Measurements from ENCODE around the gene PSMB2.
"Not testable (repeated sequence)": the region's sequence is repeated elsewhere in the genome, so short reads cannot be mapped to it uniquely, and the experiment has no call there.

PSMB2 gene

GRCh38 chr1:35594005-35594760, 47.1 kb downstream of the PSMB2 start:
- DNase-seq (ENCODE audit: low read depth in 3 of 3, low spot score in 1 of 3), result no peak

- no peak for DNase-seq (ENCODE audit: low read depth in 3 of 3, low spot score in 1 of 3)
These were observed 48.1 kb downstream of the PSMB2 start for GRCh38 chr1:35592991-35593769.

GRCh38 chr1:35591211-35591610, 50.1 kb downstream of the PSMB2 start:
- no peak for DNase-seq (ENCODE audit: low read depth in 3 of 3, low spot score in 1 of 3)

GRCh38 chr1:35590476-35591040, 50.8 kb downstream of the PSMB2 start:
- DNase-seq (ENCODE audit: low read depth in 3 of 3, low spot score in 1 of 3), result no peak

GRCh38 chr1:35589516-35590427, 51.6 kb downstream of the PSMB2 start:
- no peak for DNase-seq (ENCODE audit: low read depth in 3 of 3, low spot score in 1 of 3)

GRCh38 chr1:35588197-35588910, 53.0 kb downstream of the PSMB2 start:
- no peak for DNase-seq (ENCODE audit: low read depth in 3 of 3, low spot score in 1 of 3)

- no peak for DNase-seq (ENCODE audit: low read depth in 3 of 3, low spot score in 1 of 3)
These were observed 53.6 kb downstream of the PSMB2 start for GRCh38 chr1:35587736-35588135.

- DNase-seq (ENCODE audit: low read depth in 3 of 3, low spot score in 1 of 3), result no peak
These were observed 54.5 kb downstream of the PSMB2 start for GRCh38 chr1:35586808-35587207.

- not testable (repeated sequence) for DNase-seq (ENCODE audit: low read depth in 3 of 3, low spot score in 1 of 3)
These were observed 55.5 kb downstream of the PSMB2 start for GRCh38 chr1:35585805-35586204.

GRCh38 chr1:35585281-35585680, 56.0 kb downstream of the PSMB2 start:
- no peak for DNase-seq (ENCODE audit: low read depth in 3 of 3, low spot score in 1 of 3)

- DNase-seq (ENCODE audit: low read depth in 3 of 3, low spot score in 1 of 3), result not testable (repeated sequence)
These were observed 59.7 kb downstream of the PSMB2 start for GRCh38 chr1:35581621-35582020.

GRCh38 chr1:35580949-35581388, 60.4 kb downstream of the PSMB2 start:
- no peak for DNase-seq (ENCODE audit: low read depth in 3 of 3, low spot score in 1 of 3)

GRCh38 chr1:35577071-35577998, 64.0 kb downstream of the PSMB2 start:
- peak in 2 of 3 donors; percentile 17 to 32 for DNase-seq (ENCODE audit: low read depth in 3 of 3, low spot score in 1 of 3)

- not testable (repeated sequence) for DNase-seq (ENCODE audit: low read depth in 3 of 3, low spot score in 1 of 3)
These were observed 64.6 kb downstream of the PSMB2 start for GRCh38 chr1:35576766-35577070.

- no peak for DNase-seq (ENCODE audit: low read depth in 3 of 3, low spot score in 1 of 3)
These were observed 65.1 kb downstream of the PSMB2 start for GRCh38 chr1:35576061-35576765.

- no peak for DNase-seq (ENCODE audit: low read depth in 3 of 3, low spot score in 1 of 3)
These were observed 65.8 kb downstream of the PSMB2 start for GRCh38 chr1:35575416-35575958.

- no peak for DNase-seq (ENCODE audit: low read depth in 3 of 3, low spot score in 1 of 3)
These were observed 66.5 kb downstream of the PSMB2 start for GRCh38 chr1:35574655-35575415.
